ENCODE measurements around the gene SRA1. TPM values are rescaled to one million over a fixed set of nuclear protein-coding genes. Genes with fewer than 3 reads are reported as not detected.
"Not testable (repeated sequence)": the region's sequence is repeated elsewhere in the genome, so short reads cannot be mapped to it uniquely, and the experiment has no call there.

SRA1 gene
- total RNA-seq (2014; rRNA removed; shearing (Covaris generic); ENCODE audit: low replicate concordance): 62.1 and 92.9 TPM in 2 replicates

DNA sequence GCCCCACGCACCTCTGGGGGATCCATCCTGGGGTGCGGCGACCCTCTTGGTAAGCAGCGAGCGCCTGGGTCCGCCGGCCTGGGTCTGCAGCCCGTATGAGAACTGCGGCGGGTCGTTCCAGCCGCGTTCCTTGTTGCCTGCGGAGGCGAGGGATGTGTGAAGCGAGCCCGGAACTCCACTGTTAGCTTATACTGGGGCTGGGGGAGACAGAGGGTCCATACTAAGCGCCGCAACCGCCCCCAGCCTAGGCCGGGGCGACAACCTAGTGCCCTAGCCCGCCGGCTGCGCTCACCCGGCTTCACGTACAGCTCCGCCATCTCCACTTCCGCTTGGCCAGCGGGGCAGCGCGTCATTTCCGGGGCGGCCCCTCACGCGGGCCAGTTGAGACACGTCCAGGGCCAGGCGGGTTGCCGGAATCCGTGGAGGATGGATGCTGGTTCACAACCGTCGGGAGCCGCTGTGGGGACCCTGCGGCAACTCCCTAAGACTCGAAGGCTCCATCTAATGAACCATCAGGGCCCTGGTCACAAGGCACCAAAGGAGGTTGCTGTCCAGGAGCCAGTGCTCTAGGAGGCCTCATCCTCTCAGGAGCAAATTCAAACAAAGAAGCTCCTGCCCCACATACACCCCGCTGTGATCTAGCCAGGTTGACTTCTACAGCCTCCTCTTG lies at the start of gene SRA1:
Gene SRA1 (minus strand): TSS at position 338 of the 670 bp plus-strand sequence. CDS start 21 bp downstream, at position 317.
- Histone ChIP-seq H3K4me3 (peak within 1 kb of the TSS; percentile 90), H3K36me3 (peaks cover 41% of the 10 kb centered on the region), H3K9me3 (no peaks in the 10 kb centered on the region), H3K27me3 (no peaks in the 10 kb centered on the region)
- peak; percentile 96 for DNase-seq

GRCh38 chr5:140607031-140607430 lies 49.8 kb upstream of the SRA1 start:
- Histone ChIP-seq H3K4me3 (no peak overlapping the region), H3K9me3 (no peaks in the 10 kb centered on the region), H3K36me3 (no peaks in the 10 kb centered on the region), H3K27me3 (no peaks in the 10 kb centered on the region)
- DNase-seq: no peak

DNA sequence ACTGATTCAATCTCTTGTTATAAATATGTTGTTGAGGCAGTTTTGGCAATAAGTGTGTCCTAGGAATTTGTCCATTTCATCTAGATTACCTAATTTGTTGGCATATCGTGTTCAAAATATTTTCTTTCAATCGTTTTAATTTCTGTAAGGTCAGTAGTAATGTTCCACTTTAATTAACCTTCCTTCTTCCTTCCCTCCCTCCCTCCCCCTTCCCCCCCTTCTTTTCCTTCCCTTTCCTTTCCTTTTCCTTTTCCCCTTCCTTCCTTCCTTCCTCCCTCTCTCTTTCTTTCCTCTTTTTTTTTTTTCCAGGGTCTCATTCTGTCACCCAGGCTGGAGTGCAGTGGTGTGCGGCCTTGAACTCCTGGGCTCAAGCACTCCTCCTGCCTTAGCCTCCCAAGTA lies 48.6 kb upstream of the SRA1 start:
- Histone ChIP-seq H3K9me3 (no peaks in the 10 kb centered on the region), H3K36me3 (no peaks in the 10 kb centered on the region), H3K4me3 (no peak overlapping the region), H3K27me3 (no peaks in the 10 kb centered on the region)
- no peak for DNase-seq

DNA sequence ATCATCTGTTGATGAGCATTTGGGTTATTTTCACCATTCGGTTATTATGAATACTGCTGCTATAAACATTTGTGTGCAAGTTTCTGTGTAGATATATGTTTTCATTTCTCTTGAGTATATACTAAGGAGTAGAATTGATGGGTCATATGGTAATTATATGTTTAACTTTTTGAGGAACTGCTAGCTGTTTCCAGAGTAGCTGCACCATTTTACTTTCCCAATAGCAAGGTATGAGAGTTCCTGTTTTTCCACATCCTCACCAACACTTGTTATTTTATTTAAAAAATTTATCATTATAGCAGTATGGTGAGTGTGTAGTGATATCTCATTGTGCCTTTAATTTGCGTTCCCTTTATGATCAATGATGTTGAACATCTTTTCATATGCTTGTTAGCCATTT lies 46.5 kb upstream of the SRA1 start:
- Histone ChIP-seq H3K36me3 (no peaks in the 10 kb centered on the region), H3K4me3 (no peak overlapping the region), H3K9me3 (no peaks in the 10 kb centered on the region), H3K27me3 (no peaks in the 10 kb centered on the region)
- DNase-seq: no peak

DNA sequence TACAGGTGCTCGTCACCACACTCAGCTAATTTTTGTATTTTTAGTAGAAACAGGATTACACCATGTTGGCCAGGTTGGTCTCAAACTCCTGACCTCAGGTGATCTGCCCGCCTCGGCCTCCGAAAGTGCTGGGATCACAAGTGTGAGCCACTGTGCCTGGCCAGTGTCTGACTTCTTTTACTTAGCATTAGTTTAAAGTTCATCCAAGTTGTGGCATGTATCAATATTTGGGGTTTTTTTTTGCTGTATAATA lies 46.1 kb upstream of the SRA1 start:
- not testable (repeated sequence) for H3K27me3 ChIP-seq, H3K4me3 ChIP-seq, H3K9me3 ChIP-seq, H3K36me3 ChIP-seq, DNase-seq

DNA sequence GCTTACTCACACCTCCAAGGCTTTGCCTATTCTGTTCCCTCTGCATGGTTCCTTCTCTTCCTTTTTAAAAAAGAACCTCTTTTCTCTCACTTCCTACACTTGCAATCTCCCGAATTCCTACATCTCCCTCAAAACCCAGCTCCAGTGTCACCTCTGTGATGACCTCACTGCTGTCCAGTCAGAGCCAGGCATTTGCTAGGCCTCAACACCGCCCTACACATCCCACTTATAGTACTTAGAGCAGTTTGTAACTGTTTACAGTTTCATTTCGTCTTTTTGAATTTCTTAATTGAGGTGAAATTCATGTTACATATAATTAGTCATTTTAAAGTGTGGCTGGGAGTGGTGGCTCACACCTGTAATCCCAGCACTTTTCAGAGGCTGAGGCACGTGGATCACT lies 44.9 kb upstream of the SRA1 start:
- Histone ChIP-seq H3K36me3 (no peaks in the 10 kb centered on the region), H3K9me3 (no peaks in the 10 kb centered on the region), H3K4me3 (no peak overlapping the region), H3K27me3 (no peaks in the 10 kb centered on the region)
- no peak for DNase-seq

DNA sequence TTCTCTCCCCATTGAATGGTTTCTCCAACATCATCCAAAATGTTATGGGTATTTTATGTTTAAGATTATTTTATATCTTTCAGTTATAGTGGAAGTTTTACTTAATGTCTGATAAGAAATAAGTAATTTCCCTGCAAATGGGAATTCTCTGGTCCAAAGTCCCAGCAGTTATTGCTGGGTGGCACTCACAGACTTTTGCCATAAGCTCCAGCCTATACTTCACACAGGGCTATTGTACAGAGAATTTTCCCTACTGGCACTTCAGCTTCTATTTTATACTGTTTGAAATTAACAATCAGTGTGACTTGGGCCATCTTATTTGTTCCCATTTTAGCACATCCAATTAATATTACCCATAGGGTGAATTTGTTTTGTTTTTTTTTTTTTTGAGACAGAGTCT lies 42.8 kb upstream of the SRA1 start:
- H3K36me3 ChIP-seq: no peaks in the 10 kb centered on the region
- DNase-seq: no peak
- no peaks in the 10 kb centered on the region for H3K9me3 ChIP-seq
- no peak overlapping the region for H3K4me3 ChIP-seq
- no peaks in the 10 kb centered on the region for H3K27me3 ChIP-seq

GRCh38 chr5:140598836-140599235 lies 41.6 kb upstream of the SRA1 start:
- no peaks in the 10 kb centered on the region for H3K36me3 ChIP-seq

DNA sequence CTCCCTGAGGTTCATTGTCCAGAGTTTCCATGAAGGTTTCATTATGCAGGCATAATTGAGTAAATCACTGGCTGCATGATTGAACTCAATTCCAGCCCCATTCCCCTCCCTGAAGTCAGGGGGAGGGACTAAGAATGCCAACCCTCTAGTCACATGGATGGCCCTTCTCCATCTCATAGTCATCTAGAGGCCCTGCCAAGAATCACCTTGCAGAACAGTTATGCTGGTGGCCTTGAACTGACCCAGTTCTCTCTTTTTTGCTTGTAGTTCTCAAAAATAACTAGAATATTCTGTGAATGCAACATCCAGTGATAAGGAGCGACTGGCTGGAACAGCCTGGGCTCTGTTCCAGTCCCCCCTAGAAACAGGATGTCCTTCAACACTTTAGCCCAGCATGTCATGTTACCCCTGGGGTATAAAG lies 39.1 kb upstream of the SRA1 start:
- no peaks in the 10 kb centered on the region for H3K36me3 ChIP-seq
- no peaks in the 10 kb centered on the region for H3K27me3 ChIP-seq
- DNase-seq: no peak
- H3K4me3 ChIP-seq: no peak overlapping the region
- H3K9me3 ChIP-seq: no peaks in the 10 kb centered on the region

More at GRCh38 chr5:140598836-140599235, 41.6 kb upstream of the SRA1 start:
- H3K9me3 ChIP-seq: no peaks in the 10 kb centered on the region
- no peaks in the 10 kb centered on the region for H3K27me3 ChIP-seq
- no peak for DNase-seq
- no peak overlapping the region for H3K4me3 ChIP-seq

- H3K27me3 ChIP-seq: no peaks in the 10 kb centered on the region
- no peak overlapping the region for H3K4me3 ChIP-seq
- no peaks in the 10 kb centered on the region for H3K9me3 ChIP-seq
- DNase-seq: no peak
- no peaks in the 10 kb centered on the region for H3K36me3 ChIP-seq
Measured at GRCh38 chr5:140595538-140596300, 38.4 kb upstream of the SRA1 start.

DNA sequence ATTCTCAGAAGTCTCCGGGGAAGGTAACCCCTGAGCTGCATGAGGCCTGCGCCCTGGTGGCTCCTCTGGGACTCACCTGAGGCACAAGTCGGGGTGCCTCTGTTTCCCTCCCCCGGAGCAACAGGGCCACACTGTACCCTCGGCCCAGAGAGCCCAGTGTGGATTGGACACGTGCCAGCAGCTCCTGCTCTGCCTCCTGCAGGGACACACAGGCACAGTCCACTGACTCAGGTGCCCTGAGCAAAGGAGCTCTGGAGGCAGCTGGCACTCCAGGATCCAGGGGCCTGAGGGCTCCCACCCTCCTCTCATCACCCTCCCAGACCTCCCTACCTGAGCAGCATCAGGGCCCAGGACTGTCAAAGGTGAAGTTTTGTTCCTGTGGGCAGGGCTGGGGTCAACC lies 36.9 kb upstream of the SRA1 start:
- no peak for DNase-seq
- no peaks in the 10 kb centered on the region for H3K36me3 ChIP-seq
- no peaks in the 10 kb centered on the region for H3K27me3 ChIP-seq
- no peaks in the 10 kb centered on the region for H3K9me3 ChIP-seq
- no peak overlapping the region for H3K4me3 ChIP-seq

DNA sequence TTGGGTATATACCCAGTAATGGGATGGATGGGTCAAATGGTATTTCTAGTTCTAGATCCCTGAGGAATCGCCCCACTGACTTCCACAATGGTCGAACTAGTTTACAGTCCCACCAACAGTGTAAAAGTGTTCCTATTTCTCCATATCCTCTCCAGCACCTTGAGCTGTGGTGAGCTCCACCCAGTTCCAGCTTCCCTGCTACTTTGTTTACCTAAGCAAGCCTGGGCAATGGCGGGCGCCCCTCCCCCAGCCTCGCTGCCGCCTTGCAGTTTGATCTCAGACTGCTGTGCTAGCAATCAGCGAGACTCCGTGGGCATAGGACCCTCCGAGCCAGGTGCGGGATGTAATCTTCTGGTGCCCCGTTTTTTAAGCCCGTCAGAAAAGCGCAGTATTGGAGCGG lies 35.8 kb upstream of the SRA1 start:
- H3K36me3 ChIP-seq, H3K9me3 ChIP-seq, H3K27me3 ChIP-seq, H3K4me3 ChIP-seq, DNase-seq: not testable (repeated sequence)

DNA sequence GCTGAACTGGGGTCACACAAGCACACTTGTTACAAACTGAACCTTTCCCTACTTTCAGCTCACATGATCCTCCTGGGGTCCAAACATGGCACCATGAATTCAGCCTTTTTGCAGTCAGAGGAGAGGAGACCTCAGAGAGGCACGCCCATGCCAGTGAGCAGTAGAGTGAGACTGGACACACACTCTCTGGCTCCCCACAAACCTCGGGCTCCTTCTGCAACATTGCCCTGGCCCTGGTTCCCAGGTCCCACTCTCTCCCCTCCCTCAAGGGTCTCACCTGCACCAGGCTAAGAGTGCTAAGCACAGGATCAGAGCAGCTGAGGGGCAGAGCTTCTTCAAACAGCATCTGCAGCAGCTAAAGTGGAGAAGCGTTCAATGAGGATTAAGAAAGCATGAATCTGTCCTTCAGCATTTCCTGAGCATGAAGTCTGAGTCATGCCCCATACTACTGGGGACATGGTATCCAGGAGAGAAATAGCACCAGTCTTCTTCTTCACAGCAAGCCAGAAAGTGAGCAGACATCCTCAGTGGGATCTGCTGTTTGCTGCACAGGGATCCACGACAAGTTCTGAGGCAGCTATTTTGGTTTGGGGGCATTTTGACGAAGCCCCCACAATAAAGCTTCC lies 34.6 kb upstream of the SRA1 start:
- Histone ChIP-seq H3K27me3 (no peaks in the 10 kb centered on the region), H3K36me3 (no peaks in the 10 kb centered on the region), H3K4me3 (no peak overlapping the region), H3K9me3 (no peaks in the 10 kb centered on the region)
- DNase-seq: peak; percentile 43

- H3K4me3 ChIP-seq: no peak overlapping the region
- H3K36me3 ChIP-seq: no peaks in the 10 kb centered on the region
- no peaks in the 10 kb centered on the region for H3K9me3 ChIP-seq
- DNase-seq: no peak
- H3K27me3 ChIP-seq: no peaks in the 10 kb centered on the region
Measured at GRCh38 chr5:140590861-140591260, 33.6 kb upstream of the SRA1 start.

DNA sequence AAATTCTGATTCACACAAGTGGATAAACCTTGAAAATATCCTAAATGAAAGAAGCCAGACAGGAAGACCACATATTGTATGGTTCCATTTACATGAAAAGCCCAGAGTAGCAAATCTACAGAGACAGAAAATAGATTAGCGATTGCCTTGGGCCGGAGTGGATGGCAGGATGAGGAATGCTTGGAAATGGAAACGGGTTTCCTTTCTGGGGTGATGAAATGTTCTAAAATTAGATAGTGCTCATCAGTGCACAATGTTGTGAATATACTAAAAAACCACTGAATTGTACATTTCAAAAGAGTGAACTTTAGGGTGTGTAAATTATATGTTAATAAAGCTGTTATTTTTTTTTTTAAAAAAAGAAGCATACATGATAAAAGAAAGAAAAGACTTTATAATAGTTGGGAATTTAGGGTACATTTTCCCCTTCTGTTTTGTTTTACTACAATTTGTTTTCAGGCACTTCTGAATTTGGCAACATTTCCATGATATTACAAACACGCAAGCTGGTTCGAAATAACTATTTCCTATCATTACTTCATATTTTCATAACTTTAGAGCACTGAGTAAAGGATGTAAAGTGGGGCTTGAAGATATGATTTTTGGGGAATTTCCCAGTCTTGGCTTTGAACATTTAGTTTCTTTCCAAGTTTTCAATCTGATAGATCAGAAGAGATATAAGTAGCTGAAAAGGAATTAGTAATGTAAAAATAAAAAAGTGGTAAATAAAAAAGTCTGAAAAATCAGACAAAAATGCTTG lies 31.2 kb upstream of the SRA1 start:
- Histone ChIP-seq H3K36me3 (no peaks in the 10 kb centered on the region), H3K27me3 (no peaks in the 10 kb centered on the region), H3K4me3 (no peak overlapping the region), H3K9me3 (no peaks in the 10 kb centered on the region)
- DNase-seq: peak; percentile 33

DNA sequence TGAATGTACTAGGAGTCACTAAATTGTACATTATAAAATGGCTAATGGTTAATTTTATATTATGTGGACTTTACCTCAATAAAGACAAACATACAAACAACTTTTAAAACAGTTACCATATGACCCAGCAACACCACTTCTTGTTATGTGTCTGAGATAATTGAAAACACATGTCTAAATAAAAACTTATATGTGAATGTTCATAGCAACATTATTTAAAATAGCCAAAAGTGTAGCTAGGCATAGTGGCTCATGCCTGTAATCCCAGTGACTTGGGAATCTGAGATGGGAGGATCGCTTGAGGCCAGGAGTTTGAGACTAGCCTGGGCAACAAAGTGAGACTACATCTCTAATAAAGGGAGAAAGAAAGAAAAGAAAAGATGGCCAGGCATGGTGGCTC lies 30.2 kb upstream of the SRA1 start:
- Histone ChIP-seq H3K36me3 (no peaks in the 10 kb centered on the region), H3K9me3 (no peaks in the 10 kb centered on the region; the same call in 1 of the 2 replicates), H3K27me3 (no peaks in the 10 kb centered on the region), H3K4me3 (no peak overlapping the region)
- DNase-seq: no peak

DNA sequence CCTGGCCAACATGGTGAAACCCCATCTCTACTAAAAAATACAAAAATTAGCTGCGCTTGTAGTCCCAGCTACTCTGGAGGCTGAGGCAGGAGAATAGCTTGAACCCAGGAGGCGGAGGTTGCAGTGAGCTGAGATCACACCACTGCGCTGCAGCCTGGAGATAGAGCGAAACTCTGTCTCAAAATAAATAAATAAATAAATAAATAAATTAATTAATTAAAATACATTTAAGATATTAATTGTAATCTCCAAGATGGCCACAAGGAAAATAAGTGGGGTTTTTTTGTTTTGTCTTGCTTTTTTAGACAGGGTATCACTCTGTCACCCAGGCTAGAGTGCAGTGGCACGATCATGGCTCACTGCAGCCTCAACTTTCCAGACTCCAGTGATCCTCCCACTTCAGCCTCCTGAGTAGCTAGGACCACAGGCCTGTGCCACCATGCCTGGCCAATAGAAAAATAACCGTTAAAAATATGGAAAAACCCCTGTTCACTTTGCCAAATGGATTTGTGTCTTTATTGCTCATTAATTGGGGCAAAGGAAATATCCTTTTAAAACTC lies 22.0 kb upstream of the SRA1 start:
- H3K27me3 ChIP-seq, H3K9me3 ChIP-seq, H3K36me3 ChIP-seq, DNase-seq, H3K4me3 ChIP-seq: not testable (repeated sequence)

All from MG63 (cell line).